Karpas-422 (cell line): ENCODE results near the gene CD84. TPM values are rescaled to one million over a fixed set of nuclear protein-coding genes. Genes with fewer than 3 reads are reported as not detected.
"Not testable (repeated sequence)": the region's sequence is repeated elsewhere in the genome, so short reads cannot be mapped to it uniquely, and the experiment has no call there.

ENCODE experiments used
- DNase-seq: peaks from one replicate; pipeline ENCODE4 v3.0.0-alpha.2; 2015
- H2AFZ ChIP-seq: fragments of 200-600 bp; sonication (generic); 2 replicates; pipeline ENCODE4 v1.6.1; 2014; ENCODE audit warnings: antibody characterized with exemption, low read length, mixed read lengths
- H3K27ac ChIP-seq: fragments of 200-600 bp; sonication (generic); 2 replicates; pipeline ENCODE4 v1.5.1; 2014; ENCODE audit warnings: mild to moderate bottlenecking, low read length, moderate library complexity
- H3K27me3 ChIP-seq: fragments of 200-600 bp; sonication (generic); 2 replicates; pipeline ENCODE4 v1.6.1; 2014; ENCODE audit warnings: low read length, mixed read lengths
- H3K36me3 ChIP-seq: fragments of 200-600 bp; sonication (generic); 2 replicates; pipeline ENCODE4 v1.6.1; 2014; ENCODE audit warnings: low read length, mixed read lengths; ENCODE audit not compliant: insufficient read depth
- H3K4me1 ChIP-seq: fragments of 200-600 bp; sonication (generic); 2 replicates; pipeline ENCODE4 v1.6.1; 2014; ENCODE audit warnings: mild to moderate bottlenecking, low read length, mixed read lengths
- H3K4me2 ChIP-seq: fragments of 200-600 bp; sonication (generic); 2 replicates; pipeline ENCODE4 v1.6.1; 2014; ENCODE audit warnings: low read length, low read depth, mild to moderate bottlenecking; ENCODE audit not compliant: poor library complexity, severe bottlenecking
- H3K4me3 ChIP-seq: fragments of 200-600 bp; sonication (generic); 2 replicates; pipeline ENCODE4 v1.5.1; 2014; ENCODE audit warnings: mild to moderate bottlenecking, antibody characterized with exemption, low read length, mixed read lengths
- H3K79me2 ChIP-seq: fragments of 200-600 bp; sonication (generic); 2 replicates; pipeline ENCODE4 v1.6.1; 2014; ENCODE audit warnings: mild to moderate bottlenecking, low read length, mixed read lengths
- H3K9ac ChIP-seq: fragments of 200-600 bp; sonication (generic); 2 replicates; pipeline ENCODE4 v1.6.0; 2014; ENCODE audit warnings: low read length
- H3K9me2 ChIP-seq: fragments of 200-600 bp; sonication (generic), shearing (Covaris generic); replicated peaks from 2 replicates; pipeline ENCODE4 v1.6.0; 2014; ENCODE audit warnings: mild to moderate bottlenecking, low read length, moderate library complexity; ENCODE audit not compliant: insufficient read depth
- H3K9me3 ChIP-seq: fragments of 300-700, 200-600 bp; sonication (generic); 2 replicates; pipeline ENCODE4 v1.6.1; 2014; ENCODE audit warnings: low read length, mixed read lengths
- H4K20me1 ChIP-seq: fragments of 200-600 bp; sonication (generic); 2 replicates; pipeline ENCODE4 v1.6.1; 2014; ENCODE audit warnings: mild to moderate bottlenecking, antibody characterized with exemption, low read length, low read depth; ENCODE audit not compliant: insufficient read depth
- total RNA-seq: library from RNA; depleted of rRNA; stranded (reverse); fragments of >200 nt; shearing (Covaris generic); gene quantifications from 2 replicates; pipeline ENCODE4 v1.2.3, GENCODE V29; 2014; ENCODE audit warnings: low replicate concordance; rRNA removed

CD84 gene
- total RNA-seq: 14.4 and 29.4 TPM in 2 replicates

- DNase-seq: peak; percentile 69
- Histone ChIP-seq H3K4me2 (peak within 1 kb of the TSS; percentile 83), H3K27ac (peak within 1 kb of the TSS; percentile 80), H3K9me2 (no peaks in the 10 kb centered on the region), H3K27me3 (no peaks in the 10 kb centered on the region), H3K9ac (peak within 1 kb of the TSS; percentile 72), H3K9me3 (no peaks in the 10 kb centered on the region), H2AFZ (peak within 1 kb of the TSS; percentile 38), H3K4me3 (peak within 1 kb of the TSS; percentile 66), H4K20me1 (no peaks in the 10 kb centered on the region), H3K4me1 (peaks cover 58% of the 10 kb centered on the region), H3K79me2 (peaks cover 38% of the 10 kb centered on the region), H3K36me3 (no peaks in the 10 kb centered on the region)
Measured at GRCh38 chr1:160579216-160579701, at the start of gene CD84. CD84 (minus strand) TSS chr1:160579496; CDS start chr1:160579437, 59 bp downstream.

GRCh38 chr1:160628799-160629263, 49.5 kb upstream of the CD84 start:
- H2AFZ ChIP-seq: no peak overlapping the region
- H3K27ac ChIP-seq: no peak overlapping the region
- no peaks in the 10 kb centered on the region for H3K36me3 ChIP-seq
- no peak overlapping the region for H3K4me3 ChIP-seq
- no peaks in the 10 kb centered on the region for H4K20me1 ChIP-seq
- no peaks in the 10 kb centered on the region for H3K79me2 ChIP-seq
- DNase-seq: no peak
- peaks cover 36% of the 10 kb centered on the region for H3K4me1 ChIP-seq
- H3K27me3 ChIP-seq: no peaks in the 10 kb centered on the region
- H3K4me2 ChIP-seq: no peak overlapping the region
- H3K9me3 ChIP-seq: no peaks in the 10 kb centered on the region
- no peaks in the 10 kb centered on the region for H3K9me2 ChIP-seq
- H3K9ac ChIP-seq: no peak overlapping the region

GRCh38 chr1:160627677-160628289, 48.5 kb upstream of the CD84 start:
- peaks cover 46% of the 10 kb centered on the region for H3K4me1 ChIP-seq
- not testable (repeated sequence) for DNase-seq, H3K27ac ChIP-seq, H4K20me1 ChIP-seq, H2AFZ ChIP-seq, H3K4me3 ChIP-seq, H3K79me2 ChIP-seq, H3K4me2 ChIP-seq, H3K27me3 ChIP-seq, H3K9me3 ChIP-seq, H3K9ac ChIP-seq, H3K9me2 ChIP-seq, H3K36me3 ChIP-seq

GRCh38 chr1:160626509-160627342, 47.4 kb upstream of the CD84 start:
- H4K20me1 ChIP-seq: no peaks in the 10 kb centered on the region
- H3K9me2 ChIP-seq: no peaks in the 10 kb centered on the region
- H3K4me2 ChIP-seq: no peak overlapping the region
- H3K27me3 ChIP-seq: no peaks in the 10 kb centered on the region
- H2AFZ ChIP-seq: no peak overlapping the region
- no peak overlapping the region for H3K4me3 ChIP-seq
- no peak overlapping the region for H3K9ac ChIP-seq
- no peak overlapping the region for H3K27ac ChIP-seq
- peaks cover 52% of the 10 kb centered on the region for H3K4me1 ChIP-seq
- no peaks in the 10 kb centered on the region for H3K79me2 ChIP-seq
- DNase-seq: no peak
- no peaks in the 10 kb centered on the region for H3K36me3 ChIP-seq
- no peaks in the 10 kb centered on the region for H3K9me3 ChIP-seq

- H3K9me3 ChIP-seq: no peaks in the 10 kb centered on the region
- no peak for DNase-seq
- H3K27ac ChIP-seq: no peak overlapping the region
- no peaks in the 10 kb centered on the region for H3K79me2 ChIP-seq
- no peaks in the 10 kb centered on the region for H3K36me3 ChIP-seq
- no peak overlapping the region for H3K4me3 ChIP-seq
- no peaks in the 10 kb centered on the region for H3K27me3 ChIP-seq
- no peaks in the 10 kb centered on the region for H3K9me2 ChIP-seq
- H2AFZ ChIP-seq: no peak overlapping the region; the same call in 1 of the 2 replicates
- no peak overlapping the region; the same call in 1 of the 2 replicates for H3K9ac ChIP-seq
- peak overlapping the region; percentile 50 for H3K4me2 ChIP-seq
- no peaks in the 10 kb centered on the region for H4K20me1 ChIP-seq
- peaks cover 60% of the 10 kb centered on the region for H3K4me1 ChIP-seq
Measured at GRCh38 chr1:160625725-160626498, 46.6 kb upstream of the CD84 start.

- Histone ChIP-seq H3K4me3 (no peak overlapping the region), H3K36me3 (no peaks in the 10 kb centered on the region), H3K9me2 (no peaks in the 10 kb centered on the region), H2AFZ (peak overlapping the region; percentile 52; the same call in 1 of the 2 replicates), H3K4me2 (peak overlapping the region; percentile 50), H3K9ac (no peak overlapping the region; the same call in 1 of the 2 replicates), H3K27ac (no peak overlapping the region), H4K20me1 (no peaks in the 10 kb centered on the region), H3K9me3 (no peaks in the 10 kb centered on the region), H3K4me1 (peaks cover 63% of the 10 kb centered on the region), H3K79me2 (no peaks in the 10 kb centered on the region), H3K27me3 (no peaks in the 10 kb centered on the region)
- DNase-seq: no peak
Measured at GRCh38 chr1:160625321-160625720, 46.0 kb upstream of the CD84 start.

GRCh38 chr1:160624464-160624863, 45.2 kb upstream of the CD84 start:
- Histone ChIP-seq H3K4me3 (peak overlapping the region; percentile 28), H2AFZ (peak overlapping the region; percentile 52), H3K4me2 (peak overlapping the region; percentile 50)

More at GRCh38 chr1:160624464-160624863, 45.2 kb upstream of the CD84 start:
- Histone ChIP-seq H3K9me2 (no peaks in the 10 kb centered on the region), H3K27ac (no peak overlapping the region), H4K20me1 (no peaks in the 10 kb centered on the region), H3K4me1 (peaks cover 68% of the 10 kb centered on the region), H3K9ac (no peak overlapping the region), H3K79me2 (no peaks in the 10 kb centered on the region), H3K27me3 (no peaks in the 10 kb centered on the region), H3K36me3 (no peaks in the 10 kb centered on the region), H3K9me3 (no peaks in the 10 kb centered on the region)
- DNase-seq: peak; percentile 72
